ENCODE data around the gene GSC2.

The GSC2 gene

DNA sequence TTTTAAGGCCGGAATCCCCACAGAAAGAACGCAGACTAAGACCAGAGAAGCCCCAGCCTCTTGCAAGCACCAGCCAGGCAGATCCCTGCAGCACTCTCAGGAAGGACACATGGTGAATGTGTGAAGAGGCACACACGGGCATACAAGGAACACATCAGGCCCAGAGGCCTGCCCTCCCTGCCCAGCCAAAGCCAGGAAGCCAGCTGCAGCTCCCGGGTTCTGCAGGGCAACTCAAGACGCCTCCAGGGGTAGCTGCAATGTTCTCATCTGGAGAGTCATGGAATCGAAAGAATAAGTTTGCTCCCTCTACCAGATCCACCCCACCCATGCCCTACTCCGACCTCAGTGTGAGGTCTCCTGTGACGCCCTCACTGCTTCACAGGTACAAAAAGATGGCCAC is 30.1 kb downstream of the GSC2 start:
- no peak for DNase-seq

DNA sequence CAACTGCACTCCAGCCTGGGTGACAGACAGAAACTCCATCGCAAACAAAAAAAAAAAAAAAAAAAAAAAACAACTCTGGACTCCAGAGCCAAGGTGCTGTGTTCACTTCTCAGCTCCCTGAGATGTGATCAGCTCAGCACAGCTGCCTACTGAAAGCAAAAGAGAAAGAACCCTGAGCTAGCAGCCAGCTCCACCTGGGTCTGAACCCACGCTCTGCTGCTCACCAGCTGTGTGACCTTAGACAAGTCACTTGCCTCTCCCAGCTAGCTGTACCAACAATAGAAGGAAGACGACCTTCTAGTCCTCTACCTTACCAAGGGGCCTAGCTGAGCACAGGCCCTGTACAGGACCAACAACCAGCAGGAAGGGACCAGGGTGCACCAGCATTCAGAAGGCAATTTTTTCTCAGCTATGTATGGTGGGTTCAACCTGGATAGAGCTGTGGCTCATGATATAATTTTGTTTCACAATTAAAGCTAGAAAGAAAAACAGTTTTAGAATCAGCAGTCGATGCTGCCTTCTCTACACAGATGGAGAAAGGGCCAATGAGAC is 31.7 kb downstream of the GSC2 start:
- no peak for DNase-seq

- DNase-seq = no peak
Observed at GRCh38 chr22:19117111-19117512, 33.0 kb downstream of the GSC2 start.

DNA sequence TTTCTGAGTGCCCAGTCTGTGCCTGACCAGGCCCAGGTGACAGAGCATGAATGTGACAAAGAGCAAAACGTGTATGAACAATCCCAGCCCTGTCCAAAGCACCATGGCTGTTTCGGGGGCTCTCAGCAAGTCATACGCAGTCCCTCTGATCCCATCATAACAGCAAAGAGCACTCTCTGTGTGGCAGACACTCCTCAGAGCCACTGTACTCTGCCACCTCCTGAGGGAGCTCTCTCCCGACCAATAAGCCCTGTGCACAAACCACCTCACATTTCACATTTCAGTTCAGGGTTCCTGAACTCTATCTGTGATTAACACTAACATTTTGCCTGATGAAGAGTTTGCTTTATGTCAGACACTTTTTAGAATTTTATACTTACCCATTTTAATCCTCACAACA is 34.5 kb downstream of the GSC2 start:
- DNase-seq = peak in 2 of 14 donors; percentile 29 to 38

GRCh38 chr22:19114984-19115552 is 35.0 kb downstream of the GSC2 start:
- DNase-seq = no peak

DNA sequence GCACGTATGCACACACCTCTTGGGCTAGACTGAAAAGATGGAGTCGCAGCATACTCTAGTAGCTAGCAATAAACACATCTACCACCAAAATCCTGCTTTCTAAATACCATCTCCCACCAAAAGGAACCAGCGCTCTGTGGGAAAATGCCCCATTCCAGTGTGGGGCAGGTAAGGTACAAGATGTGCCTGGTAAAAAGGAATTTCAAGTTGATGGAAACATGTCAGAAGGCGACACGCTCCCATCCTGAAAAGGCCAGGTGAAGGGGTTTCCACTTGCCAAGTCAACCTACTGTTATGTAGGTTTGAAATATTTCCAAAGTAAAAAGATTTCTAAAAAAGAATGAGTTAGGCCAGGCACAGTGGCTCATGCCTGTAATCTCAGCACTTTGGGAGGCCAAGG is 36.7 kb downstream of the GSC2 start:
- DNase-seq = no peak

- no peak for DNase-seq
Observed at GRCh38 chr22:19111584-19111983, 38.5 kb downstream of the GSC2 start.

GRCh38 chr22:19111140-19111539 is 39.0 kb downstream of the GSC2 start:
- DNase-seq = no peak

DNA sequence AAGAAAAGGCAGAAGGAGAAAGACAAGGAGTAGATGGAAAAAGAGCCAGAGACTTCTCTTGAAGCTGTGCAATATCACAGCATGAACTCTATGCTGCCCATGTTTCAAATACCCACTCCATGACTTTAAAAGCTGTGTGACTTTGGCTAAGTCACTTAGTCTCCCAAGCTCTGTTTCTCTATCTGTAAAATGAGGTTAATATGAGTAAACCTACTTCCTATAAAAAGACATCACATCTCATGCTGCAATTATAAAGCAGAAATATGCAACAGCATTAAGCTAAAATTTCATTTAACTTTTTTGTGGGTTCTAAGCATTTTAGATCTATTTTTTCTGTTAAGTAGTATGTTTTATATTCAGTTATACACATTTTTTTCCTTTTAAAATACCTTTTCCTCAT is 39.4 kb downstream of the GSC2 start:
- DNase-seq = no peak

DNA sequence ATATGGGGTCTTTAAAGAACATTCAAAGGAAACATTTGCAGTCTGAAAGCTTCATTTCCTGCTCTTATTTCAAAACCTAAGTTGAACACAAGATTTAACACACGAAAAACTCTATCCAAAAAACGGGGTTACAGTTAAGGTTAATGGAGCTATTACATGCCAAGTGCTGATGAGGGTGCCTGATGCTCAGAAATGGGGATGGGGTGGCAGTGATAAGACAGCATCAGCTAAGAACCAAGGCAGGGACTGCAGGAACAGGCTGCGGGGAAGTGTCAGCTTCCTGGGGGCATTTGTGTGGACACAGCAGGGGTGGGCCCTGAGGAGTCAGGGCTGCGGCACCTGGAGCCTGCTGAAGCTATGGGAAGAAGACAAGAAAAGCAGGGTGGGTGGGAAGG is 40.0 kb downstream of the GSC2 start:
- no peak for DNase-seq

DNA sequence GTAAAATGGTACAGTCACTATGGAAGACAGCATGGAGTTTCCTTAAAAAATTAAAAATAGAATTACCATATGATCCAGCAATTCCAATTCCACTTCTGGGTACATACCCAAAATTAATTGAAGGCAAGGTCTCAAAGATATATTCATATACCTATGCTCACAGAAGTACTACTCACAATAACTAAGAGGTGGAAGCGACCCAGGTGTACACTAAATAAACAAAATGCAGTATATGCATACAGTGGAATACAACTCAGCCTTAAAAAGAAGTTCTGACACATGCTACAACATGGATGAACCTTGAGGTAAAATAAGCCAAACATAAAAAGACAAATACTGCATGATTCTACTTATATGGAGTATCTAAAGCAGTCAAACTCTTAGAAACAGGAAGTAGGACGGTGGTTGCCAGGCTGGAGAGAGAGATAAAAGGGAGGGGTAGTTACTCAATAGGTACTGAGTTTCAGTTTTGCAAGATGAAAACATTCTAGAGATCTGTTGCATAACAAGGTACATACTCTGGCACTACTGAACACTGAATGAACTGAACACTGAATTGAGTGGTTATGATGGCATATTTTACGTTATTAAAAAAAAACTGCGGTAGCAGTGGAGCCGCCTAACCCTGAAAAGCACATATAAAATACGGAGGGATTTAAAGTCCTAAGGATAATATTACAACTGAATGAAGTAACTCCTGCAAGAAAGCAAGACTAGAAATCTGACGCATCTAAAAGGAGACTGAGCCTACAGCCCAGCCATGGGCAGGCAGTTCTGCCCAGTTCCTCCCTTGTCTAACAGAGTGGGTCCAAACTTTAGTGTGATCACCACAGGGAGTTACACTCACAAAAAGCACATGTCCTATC is 40.7 kb downstream of the GSC2 start:
- no peak for DNase-seq

DNA sequence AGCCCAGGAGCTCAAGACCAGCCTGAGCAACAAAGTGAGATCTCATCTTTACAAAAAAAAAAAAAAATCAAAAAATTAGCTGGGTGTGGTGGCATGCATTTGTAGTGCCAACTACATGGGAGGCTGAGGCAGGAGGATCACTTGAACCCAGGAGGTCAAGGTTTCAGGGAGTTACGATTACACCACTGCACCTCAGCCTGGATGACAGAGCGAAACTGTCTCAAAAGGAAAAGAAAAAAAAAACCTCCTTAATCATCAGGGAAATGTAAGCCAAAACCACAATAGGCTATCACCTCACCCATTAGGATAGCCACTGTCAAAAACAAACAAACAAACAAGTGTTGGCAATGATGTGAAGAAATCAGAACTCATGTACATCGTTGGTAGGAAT is 41.3 kb downstream of the GSC2 start:
- DNase-seq = no peak

GRCh38 chr22:19107730-19108074 is 42.4 kb downstream of the GSC2 start:
- DNase-seq = no peak

- no peak for DNase-seq
Observed at GRCh38 chr22:19106886-19107729, 43.0 kb downstream of the GSC2 start.

GRCh38 chr22:19105867-19106802 is 44.0 kb downstream of the GSC2 start:
- peak in 1 of 14 donors; percentile 67 for DNase-seq

GRCh38 chr22:19105456-19105855 is 44.6 kb downstream of the GSC2 start:
- peak in 1 of 14 donors; percentile 67 for DNase-seq

DNA sequence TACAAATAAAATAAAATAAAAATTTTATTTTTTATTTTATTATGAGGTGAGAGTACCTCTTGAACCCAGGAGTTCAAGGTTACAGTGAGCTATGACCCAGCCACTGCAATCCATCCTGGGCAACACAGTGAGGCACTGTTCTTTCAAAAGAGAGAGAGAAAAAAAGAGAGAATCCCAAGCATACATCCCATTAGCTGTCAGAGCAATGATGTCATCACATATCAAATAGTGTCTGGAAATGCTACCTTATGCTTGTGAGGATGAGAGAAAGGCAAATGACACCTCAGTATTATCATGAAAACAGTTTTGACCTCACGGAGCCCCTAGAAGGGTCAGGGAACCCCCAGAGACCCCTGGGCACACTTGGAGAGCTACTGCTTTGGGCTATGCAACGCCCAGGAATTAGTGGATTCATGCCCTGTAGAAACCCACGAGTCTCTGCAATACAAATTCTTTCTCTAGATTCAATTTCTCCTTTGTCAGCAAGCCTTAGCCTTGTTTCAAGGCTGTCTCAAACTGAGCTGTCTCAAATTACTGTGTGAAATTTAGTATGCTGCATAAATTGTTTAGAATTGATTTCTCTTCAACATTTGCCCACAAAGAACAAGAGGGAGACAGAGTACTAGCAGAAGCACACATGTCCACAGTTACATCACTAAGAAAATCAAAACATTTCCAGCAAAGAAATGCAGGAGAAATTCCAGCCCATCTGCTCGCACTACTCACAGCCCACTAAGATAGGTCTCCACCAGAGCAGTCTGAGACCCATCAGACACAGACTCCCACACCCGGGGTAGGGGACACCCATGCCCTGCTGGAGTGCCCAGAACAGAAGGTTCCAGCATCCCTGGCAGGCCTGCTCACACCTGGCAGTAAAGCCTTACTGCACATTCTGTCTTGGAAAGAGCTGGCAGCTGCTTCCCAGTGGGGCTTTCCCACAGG is 45.9 kb downstream of the GSC2 start:
- DNase-seq = peak in 1 of 14 donors; percentile 47

GRCh38 chr22:19098157-19098556 is 51.9 kb downstream of the GSC2 start:
- DNase-seq = no peak

- DNase-seq = peak in 1 of 14 donors; percentile 86
Observed at GRCh38 chr22:19097518-19097917, 52.6 kb downstream of the GSC2 start.

Measured in C1 segment of cervical spinal cord (tissue), 14 donors.